Renal pelvis (tissue), 4 donors: ENCODE measurements around the gene GGA1. TPM values are rescaled to one million over a fixed set of nuclear protein-coding genes. Genes with fewer than 3 reads are reported as not detected.
"Not testable (repeated sequence)": the region's sequence is repeated elsewhere in the genome, so short reads cannot be mapped to it uniquely, and the experiment has no call there.

Source experiments
- DNase-seq: peaks from one replicate; pipeline ENCODE4 v3.0.0-alpha.2; 2013
- polyA plus RNA-seq, 3 donors: library from polyadenylated mRNA; unstranded; fragments of 120-200 nt; gene quantifications; one replicate each; pipeline ENCODE4 v1.2.1, GENCODE V29; 2013; ENCODE audit not compliant: insufficient read length in 3 of 3

Gene GGA1
- polyA plus RNA-seq, 3 donors, result 51.2 to 84.9 (median 79.6) TPM

GRCh38 chr22:37568448-37569008, 40.1 kb upstream of the GGA1 start:
- no peak for DNase-seq

GRCh38 chr22:37569009-37569920, 39.4 kb upstream of the GGA1 start:
- DNase-seq, result no peak

- DNase-seq, result no peak
Measured at GRCh38 chr22:37569921-37570660, 38.5 kb upstream of the GGA1 start.

GRCh38 chr22:37570661-37570976, 38.0 kb upstream of the GGA1 start:
- no peak for DNase-seq

GRCh38 chr22:37571258-37571991, 37.2 kb upstream of the GGA1 start:
- no peak for DNase-seq

- no peak for DNase-seq
Measured at GRCh38 chr22:37571992-37572373, 36.7 kb upstream of the GGA1 start.

GRCh38 chr22:37575490-37576003, 33.1 kb upstream of the GGA1 start:
- no peak for DNase-seq

GRCh38 chr22:37578002-37578401, 30.6 kb upstream of the GGA1 start:
- DNase-seq, result no peak

- no peak for DNase-seq
Measured at GRCh38 chr22:37581504-37581903, 27.1 kb upstream of the GGA1 start.

GRCh38 chr22:37582526-37582925, 26.1 kb upstream of the GGA1 start:
- DNase-seq, result no peak

GRCh38 chr22:37588546-37589215, 20.0 kb upstream of the GGA1 start:
- DNase-seq, result no peak

- no peak for DNase-seq
Measured at GRCh38 chr22:37589636-37590035, 19.0 kb upstream of the GGA1 start.

- not testable (repeated sequence) for DNase-seq
Measured at GRCh38 chr22:37591081-37591480, 17.6 kb upstream of the GGA1 start.

GRCh38 chr22:37591823-37592404, 16.7 kb upstream of the GGA1 start:
- no peak for DNase-seq

GRCh38 chr22:37594237-37594636, 14.4 kb upstream of the GGA1 start:
- no peak for DNase-seq

GRCh38 chr22:37599153-37599552, 9.5 kb upstream of the GGA1 start:
- no peak for DNase-seq

- no peak for DNase-seq
Measured at GRCh38 chr22:37601203-37601539, 7.5 kb upstream of the GGA1 start.

GRCh38 chr22:37601540-37602442, 6.8 kb upstream of the GGA1 start:
- peak; percentile 84 for DNase-seq

GRCh38 chr22:37602546-37603277, 5.9 kb upstream of the GGA1 start:
- DNase-seq, result not testable (repeated sequence)
